ENCODE results near the gene WASHC2A. TPM values are rescaled to one million over a fixed set of nuclear protein-coding genes. Genes with fewer than 3 reads are reported as not detected.
"Not testable (repeated sequence)": the region's sequence is repeated elsewhere in the genome, so short reads cannot be mapped to it uniquely, and the experiment has no call there.

WASHC2A gene
- total RNA-seq, 1 donor from 2014 or later: 79.3 TPM

DNA sequence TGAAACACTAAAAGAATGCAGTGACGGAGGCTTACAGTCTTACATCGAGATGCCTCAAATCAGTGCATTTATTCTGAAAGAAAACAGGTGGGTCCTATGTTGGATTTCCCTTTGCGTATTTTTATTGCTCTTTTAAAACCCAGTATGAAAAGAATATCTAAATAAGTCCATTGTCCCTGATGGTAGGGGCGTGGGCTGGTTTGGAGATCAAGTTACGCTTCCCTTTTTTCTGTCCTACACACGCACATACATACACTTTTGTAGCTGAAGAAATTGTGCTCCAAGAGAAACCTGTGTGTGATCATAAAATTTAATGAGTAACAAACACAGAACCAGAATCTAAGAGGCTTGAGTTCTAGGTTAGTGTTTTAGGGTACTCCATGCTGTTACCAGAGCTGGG, 64.6 kb downstream of the WASHC2A start:
- H3K27me3 Mint-ChIP-seq (ENCODE audit: unreplicated experiment); DNase-seq (ENCODE audit: low spot score); H3K4me3 Mint-ChIP-seq (ENCODE audit: unreplicated experiment); H3K9me3 Mint-ChIP-seq (ENCODE audit: unreplicated experiment); H3K4me1 Mint-ChIP-seq (ENCODE audit: unreplicated experiment); H3K27ac Mint-ChIP-seq (ENCODE audit: unreplicated experiment): not testable (repeated sequence)
- peaks cover 23% of the 10 kb centered on the region for H3K36me3 Mint-ChIP-seq (ENCODE audit: low read depth, unreplicated experiment)

GRCh38 chr10:50132841-50133240, 65.1 kb downstream of the WASHC2A start:
- not testable (repeated sequence) for H3K4me3 Mint-ChIP-seq (ENCODE audit: unreplicated experiment); H3K27me3 Mint-ChIP-seq (ENCODE audit: unreplicated experiment); H3K27ac Mint-ChIP-seq (ENCODE audit: unreplicated experiment); H3K4me1 Mint-ChIP-seq (ENCODE audit: unreplicated experiment); DNase-seq (ENCODE audit: low spot score); H3K9me3 Mint-ChIP-seq (ENCODE audit: unreplicated experiment)
- H3K36me3 Mint-ChIP-seq (ENCODE audit: low read depth, unreplicated experiment): peaks cover 23% of the 10 kb centered on the region

DNA sequence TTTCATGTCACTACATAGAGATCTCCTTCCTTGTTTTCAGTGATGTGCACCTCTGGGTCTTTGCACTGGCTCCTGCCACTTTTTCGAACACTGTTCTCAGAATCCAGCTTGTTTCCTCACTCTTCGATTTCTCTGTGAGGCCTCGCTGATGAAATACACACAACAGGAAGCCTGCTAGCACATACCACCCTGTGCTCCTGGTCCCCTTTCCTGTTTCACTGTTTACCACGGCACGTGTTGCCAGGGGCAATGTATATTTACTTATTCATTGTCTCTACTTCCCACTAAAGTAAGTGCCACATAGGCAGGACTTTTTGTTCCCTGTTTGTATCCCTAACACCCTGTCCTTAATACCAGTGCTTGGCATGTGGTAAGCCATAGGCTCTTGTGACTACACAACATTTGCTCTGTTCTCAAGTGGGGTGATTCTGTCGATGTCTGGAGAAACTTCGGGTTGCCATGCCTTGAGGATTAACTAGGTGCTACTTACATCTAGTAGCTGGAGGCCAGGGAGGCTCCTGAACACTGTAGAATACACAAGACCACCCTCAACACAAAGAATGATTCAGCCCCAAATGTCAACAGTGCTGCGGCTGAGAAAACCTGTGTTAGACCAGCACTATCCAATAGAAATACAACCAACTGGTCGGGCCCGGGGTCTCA, 75.9 kb downstream of the WASHC2A start:
- peak overlapping the region; percentile 91 for H3K27ac Mint-ChIP-seq (ENCODE audit: unreplicated experiment)
- not testable (repeated sequence) for H3K36me3 Mint-ChIP-seq (ENCODE audit: low read depth, unreplicated experiment); H3K27me3 Mint-ChIP-seq (ENCODE audit: unreplicated experiment); H3K4me1 Mint-ChIP-seq (ENCODE audit: unreplicated experiment); H3K9me3 Mint-ChIP-seq (ENCODE audit: unreplicated experiment); H3K4me3 Mint-ChIP-seq (ENCODE audit: unreplicated experiment)
- peak; percentile 60 for DNase-seq (ENCODE audit: low spot score)

GRCh38 chr10:50145575-50145974, 77.8 kb downstream of the WASHC2A start:
- H3K27me3 Mint-ChIP-seq (ENCODE audit: unreplicated experiment); H3K27ac Mint-ChIP-seq (ENCODE audit: unreplicated experiment); DNase-seq (ENCODE audit: low spot score); H3K36me3 Mint-ChIP-seq (ENCODE audit: low read depth, unreplicated experiment); H3K4me3 Mint-ChIP-seq (ENCODE audit: unreplicated experiment); H3K4me1 Mint-ChIP-seq (ENCODE audit: unreplicated experiment); H3K9me3 Mint-ChIP-seq (ENCODE audit: unreplicated experiment): not testable (repeated sequence)

- Mint-ChIP-seq H3K9me3 (ENCODE audit: unreplicated experiment) (no peaks in the 10 kb centered on the region), H3K27ac (ENCODE audit: unreplicated experiment) (no peak overlapping the region), H3K27me3 (ENCODE audit: unreplicated experiment) (no peaks in the 10 kb centered on the region), H3K36me3 (ENCODE audit: low read depth, unreplicated experiment) (no peaks in the 10 kb centered on the region), H3K4me1 (ENCODE audit: unreplicated experiment) (peaks cover 2% of the 10 kb centered on the region), H3K4me3 (ENCODE audit: unreplicated experiment) (no peak overlapping the region)
- DNase-seq (ENCODE audit: low spot score): peak; percentile 5
- TF ChIP-seq, protein P1, sequence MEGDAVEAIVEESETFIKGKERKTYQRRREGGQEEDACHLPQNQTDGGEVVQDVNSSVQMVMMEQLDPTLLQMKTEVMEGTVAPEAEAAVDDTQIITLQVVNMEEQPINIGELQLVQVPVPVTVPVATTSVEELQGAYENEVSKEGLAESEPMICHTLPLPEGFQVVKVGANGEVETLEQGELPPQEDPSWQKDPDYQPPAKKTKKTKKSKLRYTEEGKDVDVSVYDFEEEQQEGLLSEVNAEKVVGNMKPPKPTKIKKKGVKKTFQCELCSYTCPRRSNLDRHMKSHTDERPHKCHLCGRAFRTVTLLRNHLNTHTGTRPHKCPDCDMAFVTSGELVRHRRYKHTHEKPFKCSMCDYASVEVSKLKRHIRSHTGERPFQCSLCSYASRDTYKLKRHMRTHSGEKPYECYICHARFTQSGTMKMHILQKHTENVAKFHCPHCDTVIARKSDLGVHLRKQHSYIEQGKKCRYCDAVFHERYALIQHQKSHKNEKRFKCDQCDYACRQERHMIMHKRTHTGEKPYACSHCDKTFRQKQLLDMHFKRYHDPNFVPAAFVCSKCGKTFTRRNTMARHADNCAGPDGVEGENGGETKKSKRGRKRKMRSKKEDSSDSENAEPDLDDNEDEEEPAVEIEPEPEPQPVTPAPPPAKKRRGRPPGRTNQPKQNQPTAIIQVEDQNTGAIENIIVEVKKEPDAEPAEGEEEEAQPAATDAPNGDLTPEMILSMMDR (IDR thresholded peaks at IDR 0.05; ENCODE audit: unreplicated experiment): no peak
Observed at GRCh38 chr10:50152792-50153272, 85.1 kb downstream of the WASHC2A start.

DNA sequence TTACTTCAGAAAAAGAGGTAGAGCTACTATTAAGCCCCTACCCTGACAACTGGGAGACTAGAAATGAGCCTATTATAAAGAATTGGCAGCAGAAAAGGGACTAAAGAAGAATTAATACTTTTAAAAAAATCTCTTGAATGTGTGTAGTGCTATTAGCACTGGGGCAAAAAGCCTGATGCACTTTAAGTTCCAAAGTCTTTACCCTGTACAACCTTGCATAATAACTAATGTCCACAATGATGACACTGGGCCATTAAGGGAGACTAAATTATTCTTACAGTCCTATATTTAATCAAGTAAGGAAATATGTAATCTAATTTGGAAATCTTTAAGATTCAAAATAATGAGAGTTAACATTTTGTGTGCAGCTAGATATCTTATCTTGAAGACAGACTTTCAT, 90.1 kb downstream of the WASHC2A start:
- H3K27me3 Mint-ChIP-seq (ENCODE audit: unreplicated experiment); H3K27ac Mint-ChIP-seq (ENCODE audit: unreplicated experiment); H3K9me3 Mint-ChIP-seq (ENCODE audit: unreplicated experiment); H3K4me3 Mint-ChIP-seq (ENCODE audit: unreplicated experiment); H3K4me1 Mint-ChIP-seq (ENCODE audit: unreplicated experiment); DNase-seq (ENCODE audit: low spot score); H3K36me3 Mint-ChIP-seq (ENCODE audit: low read depth, unreplicated experiment): not testable (repeated sequence)

DNA sequence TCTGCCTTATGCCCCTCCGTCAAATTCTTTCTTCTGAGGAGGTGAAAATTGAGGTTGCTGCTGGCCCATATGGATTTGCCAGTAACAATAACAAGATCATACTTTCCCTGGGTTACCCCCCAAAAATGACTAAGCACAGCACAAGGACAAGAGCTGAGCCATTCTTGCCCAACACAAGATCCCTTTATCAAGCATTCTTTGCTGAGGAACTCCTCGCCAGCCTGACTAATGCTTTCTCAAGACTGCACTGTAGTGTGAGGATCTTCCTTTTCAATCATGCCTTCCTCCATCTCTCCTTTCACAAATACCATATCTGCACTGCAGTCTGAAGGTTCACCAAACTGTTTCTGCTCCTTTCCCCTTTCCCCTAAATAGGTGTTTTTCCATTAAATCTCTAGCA, 92.1 kb downstream of the WASHC2A start:
- H3K4me1 Mint-ChIP-seq (ENCODE audit: unreplicated experiment); H3K27me3 Mint-ChIP-seq (ENCODE audit: unreplicated experiment); H3K36me3 Mint-ChIP-seq (ENCODE audit: low read depth, unreplicated experiment); H3K9me3 Mint-ChIP-seq (ENCODE audit: unreplicated experiment); H3K4me3 Mint-ChIP-seq (ENCODE audit: unreplicated experiment); DNase-seq (ENCODE audit: low spot score); H3K27ac Mint-ChIP-seq (ENCODE audit: unreplicated experiment): not testable (repeated sequence)

- not testable (repeated sequence) for H3K27ac Mint-ChIP-seq (ENCODE audit: unreplicated experiment); H3K4me3 Mint-ChIP-seq (ENCODE audit: unreplicated experiment); H3K27me3 Mint-ChIP-seq (ENCODE audit: unreplicated experiment); DNase-seq (ENCODE audit: low spot score); H3K9me3 Mint-ChIP-seq (ENCODE audit: unreplicated experiment); H3K36me3 Mint-ChIP-seq (ENCODE audit: low read depth, unreplicated experiment); H3K4me1 Mint-ChIP-seq (ENCODE audit: unreplicated experiment)
Observed at GRCh38 chr10:50165038-50165437, 97.3 kb downstream of the WASHC2A start.

GRCh38 chr10:50167833-50168232, 100.1 kb downstream of the WASHC2A start:
- not testable (repeated sequence) for H3K9me3 Mint-ChIP-seq (ENCODE audit: unreplicated experiment); H3K27ac Mint-ChIP-seq (ENCODE audit: unreplicated experiment)

DNA sequence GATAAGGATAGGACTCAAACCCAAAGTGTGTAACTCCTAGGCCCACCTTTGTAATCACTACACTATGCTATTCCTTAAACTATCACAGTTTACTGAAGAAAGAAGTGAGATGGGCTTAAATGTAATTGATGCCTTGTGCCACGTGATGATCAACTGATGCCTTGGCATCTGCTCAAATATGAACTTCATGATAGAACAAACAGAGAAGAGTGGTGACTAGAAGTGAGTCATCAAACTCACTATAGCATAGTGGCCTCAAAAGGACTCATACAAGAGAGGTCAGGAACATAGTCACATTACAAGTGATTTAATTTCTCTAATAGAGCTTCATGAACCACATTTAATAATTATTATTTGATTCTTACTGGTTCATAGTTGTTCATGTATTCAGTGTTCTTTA, 101.8 kb downstream of the WASHC2A start:
- not testable (repeated sequence) for H3K9me3 Mint-ChIP-seq (ENCODE audit: unreplicated experiment); H3K27ac Mint-ChIP-seq (ENCODE audit: unreplicated experiment); H3K36me3 Mint-ChIP-seq (ENCODE audit: low read depth, unreplicated experiment); H3K4me1 Mint-ChIP-seq (ENCODE audit: unreplicated experiment); DNase-seq (ENCODE audit: low spot score); H3K27me3 Mint-ChIP-seq (ENCODE audit: unreplicated experiment); H3K4me3 Mint-ChIP-seq (ENCODE audit: unreplicated experiment)

More at GRCh38 chr10:50167833-50168232, 100.1 kb downstream of the WASHC2A start:
- H3K4me3 Mint-ChIP-seq (ENCODE audit: unreplicated experiment); H3K27me3 Mint-ChIP-seq (ENCODE audit: unreplicated experiment); H3K4me1 Mint-ChIP-seq (ENCODE audit: unreplicated experiment); DNase-seq (ENCODE audit: low spot score); H3K36me3 Mint-ChIP-seq (ENCODE audit: low read depth, unreplicated experiment): not testable (repeated sequence)

- not testable (repeated sequence) for H3K27ac Mint-ChIP-seq (ENCODE audit: unreplicated experiment); H3K27me3 Mint-ChIP-seq (ENCODE audit: unreplicated experiment); DNase-seq (ENCODE audit: low spot score); H3K4me3 Mint-ChIP-seq (ENCODE audit: unreplicated experiment); H3K9me3 Mint-ChIP-seq (ENCODE audit: unreplicated experiment); H3K4me1 Mint-ChIP-seq (ENCODE audit: unreplicated experiment); H3K36me3 Mint-ChIP-seq (ENCODE audit: low read depth, unreplicated experiment)
Observed at GRCh38 chr10:50174788-50175525, 107.2 kb downstream of the WASHC2A start.
